AG04450 (cell line): Measurements from ENCODE around the gene ITGAE. TPM values are rescaled to one million over a fixed set of nuclear protein-coding genes. Genes with fewer than 3 reads are reported as not detected.

Experiments used
- CTCF ChIA-PET: fragments of 300-600, 350-600 bp; formaldehyde crosslinking; extraction: SDS; loops from one replicate; lab custom pipeline; 2022; ENCODE audit warnings: antibody characterized with exemption, inconsistent platforms; lab: Charles Lee
- POLR2A ChIA-PET: fragments of 350-600 bp; formaldehyde crosslinking; extraction: SDS; loops from one replicate; lab custom pipeline; 2021; ENCODE audit warnings: antibody characterized with exemption, inconsistent platforms; lab: Yijun Ruan, JAX
- DNase-seq: peaks from one replicate; pipeline ENCODE4 v3.0.0-alpha.2; 2011; ENCODE audit warnings: low read depth, low spot score
- H3K27ac ChIP-seq: one replicate; pipeline ENCODE4 v1.5.1; 2012; ENCODE audit warnings: low read depth, low read length, control low read depth
- H3K27me3 ChIP-seq: one replicate; pipeline ENCODE4 v1.6.0; 2012; ENCODE audit warnings: low read length; ENCODE audit not compliant: control insufficient read depth, insufficient read depth
- H3K4me3 ChIP-seq: 2 replicates; pipeline ENCODE4 v1.5.1; 2011; ENCODE audit warnings: mild to moderate bottlenecking, low read depth, low read length, control low read depth
- H3K9me3 ChIP-seq: 2 replicates; pipeline ENCODE4 v1.5.1; 2012; ENCODE audit warnings: low read length; ENCODE audit not compliant: control insufficient read depth, insufficient read depth
- polyA plus RNA-seq: library from polyadenylated mRNA; depleted of rRNA; stranded (reverse); fragments of >200 nt; gene quantifications from 2 replicates; pipeline ENCODE4 v1.2.3, GENCODE V29; 2011
- TF ChIP-seq, protein P1 (sequence below): IDR thresholded peaks from 2 replicates; pipeline ENCODE4 v1.5.1; 2011; ENCODE audit warnings: low read depth, low read length, control low read depth, inconsistent platforms

Gene ITGAE
- polyA plus RNA-seq, 1 experiment, result 98.1 TPM

DNA sequence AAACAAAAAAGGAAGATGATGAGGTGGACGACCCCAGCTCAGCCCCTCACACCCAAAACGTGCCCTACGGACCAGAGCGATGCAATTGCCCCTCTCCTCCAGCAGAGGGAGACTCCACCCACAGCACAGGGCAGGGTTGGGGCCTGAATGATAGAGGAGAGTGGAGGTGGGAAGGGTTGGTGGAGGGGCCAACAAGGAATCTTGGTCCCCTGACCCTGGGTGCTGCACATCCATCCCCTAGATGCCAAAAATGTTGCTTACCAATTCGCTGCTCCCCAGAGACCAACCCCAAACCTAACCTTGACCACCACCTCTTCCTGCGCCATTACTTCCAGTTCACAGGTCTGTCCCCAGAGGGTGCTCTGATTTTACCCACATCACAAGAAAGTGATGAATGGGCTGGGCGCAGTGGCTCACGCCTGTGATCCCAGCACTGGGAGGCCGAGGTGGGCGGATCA lies 117.9 kb downstream of the ITGAE start:
- ChIA-PET CTCF (interaction anchor here (0.6 to 1.3 kb wide), 11 partner anchors 9 to 1183 kb away, joined by 3 to 5 read pairs (median 4); partner anchors contain the start of gene HASPIN), POLR2A (interaction anchor here (1.0 kb wide), 1 partner anchor 15 kb away, joined by 3 read pairs; the partner anchor contains the start of gene TAX1BP3)
- no peak for DNase-seq
- TF ChIP-seq, protein P1, sequence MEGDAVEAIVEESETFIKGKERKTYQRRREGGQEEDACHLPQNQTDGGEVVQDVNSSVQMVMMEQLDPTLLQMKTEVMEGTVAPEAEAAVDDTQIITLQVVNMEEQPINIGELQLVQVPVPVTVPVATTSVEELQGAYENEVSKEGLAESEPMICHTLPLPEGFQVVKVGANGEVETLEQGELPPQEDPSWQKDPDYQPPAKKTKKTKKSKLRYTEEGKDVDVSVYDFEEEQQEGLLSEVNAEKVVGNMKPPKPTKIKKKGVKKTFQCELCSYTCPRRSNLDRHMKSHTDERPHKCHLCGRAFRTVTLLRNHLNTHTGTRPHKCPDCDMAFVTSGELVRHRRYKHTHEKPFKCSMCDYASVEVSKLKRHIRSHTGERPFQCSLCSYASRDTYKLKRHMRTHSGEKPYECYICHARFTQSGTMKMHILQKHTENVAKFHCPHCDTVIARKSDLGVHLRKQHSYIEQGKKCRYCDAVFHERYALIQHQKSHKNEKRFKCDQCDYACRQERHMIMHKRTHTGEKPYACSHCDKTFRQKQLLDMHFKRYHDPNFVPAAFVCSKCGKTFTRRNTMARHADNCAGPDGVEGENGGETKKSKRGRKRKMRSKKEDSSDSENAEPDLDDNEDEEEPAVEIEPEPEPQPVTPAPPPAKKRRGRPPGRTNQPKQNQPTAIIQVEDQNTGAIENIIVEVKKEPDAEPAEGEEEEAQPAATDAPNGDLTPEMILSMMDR, result peak; percentile 91
- Histone ChIP-seq H3K9me3 (no peaks in the 10 kb centered on the region; the same call in 1 of the 2 replicates), H3K4me3 (no peak overlapping the region), H3K27ac (no peak overlapping the region), H3K27me3 (peaks cover 8% of the 10 kb centered on the region)

DNA sequence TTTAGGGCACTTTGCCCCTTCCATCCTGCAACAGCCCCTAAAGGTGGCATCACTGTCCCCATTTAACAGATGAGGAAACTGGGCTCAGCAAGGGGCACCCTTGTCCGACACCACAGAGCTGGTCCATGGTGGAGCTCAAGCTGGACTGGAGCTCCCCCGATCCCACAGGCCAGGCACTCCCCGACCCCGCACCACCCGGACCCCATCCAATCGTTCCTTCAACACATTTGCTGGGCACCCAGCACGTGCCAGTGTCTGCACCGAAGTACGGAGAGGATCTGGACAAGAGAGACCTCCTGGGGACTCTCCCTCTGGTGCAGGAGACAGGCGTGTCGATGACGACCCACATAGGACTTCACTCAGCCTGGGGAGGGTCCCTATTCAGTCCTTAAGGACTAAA lies 119.0 kb downstream of the ITGAE start:
- TF ChIP-seq, protein P1, result no peak
- CTCF ChIA-PET, result interaction anchor here (0.7 to 1.2 kb wide), 3 partner anchors 25 to 393 kb away, joined by 3 to 5 read pairs (median 4); partner anchors contain the start of gene HASPIN
- Histone ChIP-seq H3K4me3 (no peak overlapping the region), H3K27me3 (peaks cover 10% of the 10 kb centered on the region), H3K9me3 (no peaks in the 10 kb centered on the region; the same call in 1 of the 2 replicates), H3K27ac (no peak overlapping the region)
- POLR2A ChIA-PET, result no interaction called here
- no peak for DNase-seq

DNA sequence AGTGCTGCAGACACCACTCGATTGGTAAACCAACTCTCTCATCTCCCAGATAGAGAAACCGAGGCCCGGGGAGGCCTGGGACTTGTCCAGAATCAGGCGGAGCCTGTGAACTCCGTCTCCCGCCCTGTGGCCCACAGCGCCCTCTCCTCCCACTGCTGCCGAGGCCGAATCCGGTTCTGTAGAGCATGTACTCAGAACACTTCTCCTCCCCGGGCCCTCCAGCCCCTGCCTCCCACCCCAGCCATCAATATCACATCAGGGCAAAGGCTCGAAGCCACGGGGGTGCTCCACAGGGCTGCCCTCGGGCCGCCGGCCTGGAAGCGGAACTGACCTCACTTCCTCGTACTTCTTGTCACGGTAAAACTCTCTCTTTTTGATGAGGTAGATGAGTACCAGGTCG lies 119.4 kb downstream of the ITGAE start:
- no peak overlapping the region for H3K4me3 ChIP-seq
- H3K27me3 ChIP-seq, result peaks cover 10% of the 10 kb centered on the region
- H3K9me3 ChIP-seq, result no peaks in the 10 kb centered on the region; the same call in 1 of the 2 replicates
- POLR2A ChIA-PET, result no interaction called here
- TF ChIP-seq, protein P1, result no peak
- no peak for DNase-seq
- CTCF ChIA-PET, result no interaction called here
- H3K27ac ChIP-seq, result no peak overlapping the region

DNA sequence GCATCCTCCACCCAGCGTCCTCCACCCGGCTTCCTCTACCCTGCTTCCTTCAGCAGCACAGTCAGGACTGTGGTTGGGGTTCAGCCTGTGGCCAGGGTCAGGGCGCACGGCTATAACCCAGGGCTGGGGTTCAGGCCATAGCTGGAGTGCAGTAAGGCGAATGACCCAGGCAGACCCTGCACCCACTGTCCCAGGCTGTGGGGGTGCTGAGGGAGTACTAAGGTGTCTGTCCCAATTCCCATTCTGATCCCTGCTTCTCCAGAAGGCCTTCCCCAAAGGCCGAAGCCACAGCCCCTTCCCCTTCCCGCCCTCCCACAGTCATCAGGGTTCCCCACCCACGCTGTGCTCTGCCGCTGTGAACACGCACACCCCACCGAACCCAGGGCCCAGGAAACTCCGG lies 119.9 kb downstream of the ITGAE start:
- no peaks in the 10 kb centered on the region; the same call in 1 of the 2 replicates for H3K9me3 ChIP-seq
- ChIA-PET POLR2A (no interaction called here), CTCF (no interaction called here)
- no peak overlapping the region for H3K4me3 ChIP-seq
- no peak overlapping the region for H3K27ac ChIP-seq
- DNase-seq, result no peak
- peaks cover 10% of the 10 kb centered on the region for H3K27me3 ChIP-seq
- TF ChIP-seq, protein P1, result no peak

DNA sequence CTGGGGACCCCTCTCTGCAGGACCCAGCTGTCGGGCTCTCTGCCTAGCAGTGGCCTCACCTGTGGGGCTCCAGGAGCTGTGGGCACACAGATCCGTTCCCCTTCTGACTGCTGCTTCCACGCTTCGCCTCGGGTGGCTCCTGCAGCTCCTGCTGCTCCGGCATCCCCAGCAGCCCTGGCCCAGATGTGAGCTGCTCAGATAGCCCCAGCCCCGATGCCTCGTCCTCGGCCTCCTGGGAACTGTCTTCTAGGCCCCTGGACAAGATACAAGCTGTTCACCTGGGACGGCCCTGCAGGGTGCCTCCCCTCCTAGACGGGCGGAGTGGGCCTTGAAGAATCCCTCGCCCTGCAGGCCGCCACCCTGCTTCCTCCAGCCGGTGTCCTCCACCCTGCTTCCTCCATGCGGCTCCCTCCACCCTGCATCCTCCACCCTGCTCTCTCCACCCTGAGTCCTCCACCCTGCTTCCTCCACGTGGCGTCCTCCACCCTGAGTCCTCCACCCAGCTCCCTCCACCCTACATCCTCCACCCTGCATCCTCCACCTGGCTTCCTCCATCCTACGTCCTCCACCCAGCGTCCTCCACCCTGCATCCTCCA lies 121.4 kb downstream of the ITGAE start:
- peaks cover 7% of the 10 kb centered on the region for H3K27me3 ChIP-seq
- TF ChIP-seq, protein P1, result no peak
- no peak overlapping the region for H3K4me3 ChIP-seq
- POLR2A ChIA-PET, result interaction anchor here (1.0 to 1.2 kb wide), 2 partner anchors 9 to 12 kb away, joined by 4 to 5 read pairs; no protein-coding TSS in a partner anchor
- no peak overlapping the region for H3K27ac ChIP-seq
- CTCF ChIA-PET, result interaction anchor here (0.5 kb wide), 1 partner anchor 734 kb away, joined by 6 read pairs; no protein-coding TSS in a partner anchor
- no peaks in the 10 kb centered on the region; the same call in 1 of the 2 replicates for H3K9me3 ChIP-seq
- no peak for DNase-seq
